ENCODE results near the gene TRMT5. TPM values are rescaled to one million over a fixed set of nuclear protein-coding genes. Genes with fewer than 3 reads are reported as not detected.

TRMT5 gene
- total RNA-seq, 1 experiment from 2014 or later: 23.7 TPM

- H3K36me3 ChIP-seq (ENCODE audit: control insufficient read depth in 1 of 2, insufficient read depth in 2 of 2, low read length in 2 of 2): no peaks in the 10 kb centered on the region
- DNase-seq (ENCODE audit: low read depth, low spot score): no peak
- no peak for ATAC-seq
- H3K79me2 ChIP-seq (ENCODE audit: insufficient read depth, low read length): no peaks in the 10 kb centered on the region
- CTCF ChIA-PET: no interaction called here
- no peak overlapping the region for H2AFZ ChIP-seq (ENCODE audit: low read depth, low read length, poor library complexity, severe bottlenecking)
- POLR2A ChIA-PET: no interaction called here
- H3K9me2 ChIP-seq (ENCODE audit: insufficient read depth): no peaks in the 10 kb centered on the region
- no peak overlapping the region for H3K9ac ChIP-seq (ENCODE audit: low read length)
- no peaks in the 10 kb centered on the region for H3K27me3 ChIP-seq (ENCODE audit: insufficient read depth, low read length)
- H3K4me3 ChIP-seq (replicated peaks in 1 of 2; ENCODE audit: low read depth in 1 of 2, low read length in 2 of 2): no peak overlapping the region
- no peak overlapping the region for H3K27ac ChIP-seq (ENCODE audit: low read depth, low read length)
- no peak overlapping the region for H3K4me2 ChIP-seq (ENCODE audit: low read length)
- intact Hi-C loops (cut with micrococcal nuclease): no loop called here
- H3K4me1 ChIP-seq (ENCODE audit: control insufficient read depth in 1 of 2, insufficient read depth in 2 of 2, low read length in 2 of 2): no peaks in the 10 kb centered on the region
- no peaks in the 10 kb centered on the region for H4K20me1 ChIP-seq (ENCODE audit: insufficient read depth)
- BruUV-seq (replicated peaks): no TSS peak
- H3K9me3 ChIP-seq (ENCODE audit: control insufficient read depth in 1 of 2, insufficient read depth in 1 of 2, low read depth in 1 of 2, low read length in 2 of 2): no peaks in the 10 kb centered on the region
- TF ChIP-seq MAX (IDR thresholded peaks at IDR 0.05): no peak
- TF ChIP-seq SRF (IDR thresholded peaks at IDR 0.05; ENCODE audit: low read depth): no peak
- TF ChIP-seq ZNF274 (IDR thresholded peaks at IDR 0.05; ENCODE audit: low read depth, low read length): no peak
- TF ChIP-seq EZH2 (IDR thresholded peaks at IDR 0.05): no peak
- RAD21 ChIA-PET (ENCODE audit: low non-redundant PET in 1 of 2, low total read pairs in 2 of 2, uncharacterized antibody in 2 of 2, unreplicated experiment in 2 of 2): no interaction called here
Observed at GRCh38 chr14:60968099-60968498, 12.8 kb downstream of the TRMT5 start.

GRCh38 chr14:60965402-60965801 lies 15.5 kb downstream of the TRMT5 start:
- Histone ChIP-seq H3K4me1 (ENCODE audit: control insufficient read depth in 1 of 2, insufficient read depth in 2 of 2, low read length in 2 of 2) (no peaks in the 10 kb centered on the region), H2AFZ (ENCODE audit: low read depth, low read length, poor library complexity, severe bottlenecking) (no peak overlapping the region), H3K27me3 (ENCODE audit: insufficient read depth, low read length) (no peaks in the 10 kb centered on the region), H3K27ac (ENCODE audit: low read depth, low read length) (no peak overlapping the region), H3K9ac (ENCODE audit: low read length) (no peak overlapping the region), H3K9me3 (ENCODE audit: control insufficient read depth in 1 of 2, insufficient read depth in 1 of 2, low read depth in 1 of 2, low read length in 2 of 2) (no peaks in the 10 kb centered on the region), H3K36me3 (ENCODE audit: control insufficient read depth in 1 of 2, insufficient read depth in 2 of 2, low read length in 2 of 2) (no peaks in the 10 kb centered on the region), H3K4me2 (ENCODE audit: low read length) (no peak overlapping the region), H3K79me2 (ENCODE audit: insufficient read depth, low read length) (no peaks in the 10 kb centered on the region), H3K9me2 (ENCODE audit: insufficient read depth) (no peaks in the 10 kb centered on the region), H4K20me1 (ENCODE audit: insufficient read depth) (no peaks in the 10 kb centered on the region), H3K4me3 (replicated peaks in 1 of 2; ENCODE audit: low read depth in 1 of 2, low read length in 2 of 2) (no peak overlapping the region)
- RAD21 ChIA-PET (ENCODE audit: low non-redundant PET in 1 of 2, low total read pairs in 2 of 2, uncharacterized antibody in 2 of 2, unreplicated experiment in 2 of 2): interaction anchor here in 1 of 2 experiments (0.6 kb wide), 1 partner anchor 1161 kb away, joined by 3 read pairs; no protein-coding TSS in a partner anchor
- CTCF ChIA-PET: no interaction called here
- intact Hi-C loops (cut with micrococcal nuclease): no loop called here
- POLR2A ChIA-PET: no interaction called here
- ATAC-seq (no peak), DNase-seq (ENCODE audit: low read depth, low spot score) (no peak)
- no TSS peak for BruUV-seq (replicated peaks)
- TF ChIP-seq CBX3 (IDR thresholded peaks at IDR 0.05; ENCODE audit: low read depth): no peak
- TF ChIP-seq MAX (IDR thresholded peaks at IDR 0.05): no peak
- no peak for TF ChIP-seq REST (IDR thresholded peaks at IDR 0.05; ENCODE audit: low read depth)
- no peak for TF ChIP-seq EZH2 (IDR thresholded peaks at IDR 0.05)
- no peak for TF ChIP-seq SRF (IDR thresholded peaks at IDR 0.05; ENCODE audit: low read depth)
- TF ChIP-seq JUND (IDR thresholded peaks at IDR 0.05): no peak
- no peak for TF ChIP-seq ELF1 (IDR thresholded peaks at IDR 0.05; ENCODE audit: borderline replicate concordance, low read depth)
- TF ChIP-seq TCF7L2 (IDR thresholded peaks at IDR 0.05; ENCODE audit: borderline replicate concordance, extremely low read depth, insufficient read depth, insufficient read length): no peak
- no peak for TF ChIP-seq YY1 (IDR thresholded peaks at IDR 0.05; ENCODE audit: extremely low read depth, insufficient replicate concordance, low read depth, low read length)
